Brain (organoid and tissue), 1 donor: ENCODE measurements around the gene OR8B3. TPM values are rescaled to one million over a fixed set of nuclear protein-coding genes. Genes with fewer than 3 reads are reported as not detected.

Experiments
- polyA plus RNA-seq: library from polyadenylated mRNA; stranded (reverse); fragments of 350-450 nt; fragmentation: Illumina TruSeq; extraction: RNeasy Lipid Tissue Mini Kit (QIAGEN cat#74804); gene quantifications from one replicate; pipeline ENCODE4 v1.2.3, GENCODE V29; 2015; ENCODE audit warnings: low read depth, low replicate concordance; ENCODE audit not compliant: insufficient read depth

Gene OR8B3
- polyA plus RNA-seq, 1 donor from 2014 or later = not detected

Other genes starting within 250 kb of the OR8B3 start
- gene OR10D3, start 215.7 kb downstream of the OR8B3 start, polyA plus RNA-seq = not detected
- not detected for gene OR8G1, start 157.9 kb downstream of the OR8B3 start, polyA plus RNA-seq
- gene OR8G5, start 142.6 kb downstream of the OR8B3 start, polyA plus RNA-seq = not detected
- not detected for gene OR8D1, start 85.1 kb downstream of the OR8B3 start, polyA plus RNA-seq
- not detected for gene OR8D2, start 78.8 kb downstream of the OR8B3 start, polyA plus RNA-seq
- not detected for gene OR8B2, start 14.5 kb downstream of the OR8B3 start, polyA plus RNA-seq
- gene OR8B4, start 25.8 kb upstream of the OR8B3 start, polyA plus RNA-seq = not detected
- not detected for gene OR8B8, start 46.7 kb upstream of the OR8B3 start, polyA plus RNA-seq
- not detected for gene OR8B12, start 144.6 kb upstream of the OR8B3 start, polyA plus RNA-seq
- gene OR8A1, start 171.0 kb upstream of the OR8B3 start, polyA plus RNA-seq = not detected
- not detected for gene PANX3, start 212.4 kb upstream of the OR8B3 start, polyA plus RNA-seq
- 13.7 TPM for gene TBRG1, start 223.8 kb upstream of the OR8B3 start, polyA plus RNA-seq